ENCODE results near the gene C17orf58. TPM values are rescaled to one million over a fixed set of nuclear protein-coding genes. Genes with fewer than 3 reads are reported as not detected.

The C17orf58 gene
- total and polyA plus RNA-seq, 2 of the 8 experiments (the other 6 are each of a cell fraction or from before 2014, with no cell fraction given), result 22.6 to 24.1 TPM

DNA sequence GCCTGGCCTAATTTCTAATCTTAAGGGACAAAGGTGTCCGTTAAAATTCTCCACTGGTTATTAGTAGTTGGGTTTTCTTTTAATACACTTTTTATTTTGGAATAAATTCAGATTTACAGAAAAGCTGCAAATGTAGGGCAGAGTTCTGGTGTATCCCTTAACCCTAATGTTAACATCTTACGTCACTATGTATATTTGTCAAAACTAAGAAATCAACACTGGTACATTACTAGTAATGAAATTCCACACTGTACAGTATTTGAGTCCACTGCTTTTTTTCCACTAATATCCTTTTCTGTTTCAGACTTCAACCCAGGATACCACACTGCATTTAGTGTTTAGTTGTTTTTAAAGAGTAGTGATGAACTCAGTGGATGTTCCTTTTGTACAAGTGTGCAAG, 20.6 kb upstream of the C17orf58 start (continued):
- TF ChIP-seq, protein P1, sequence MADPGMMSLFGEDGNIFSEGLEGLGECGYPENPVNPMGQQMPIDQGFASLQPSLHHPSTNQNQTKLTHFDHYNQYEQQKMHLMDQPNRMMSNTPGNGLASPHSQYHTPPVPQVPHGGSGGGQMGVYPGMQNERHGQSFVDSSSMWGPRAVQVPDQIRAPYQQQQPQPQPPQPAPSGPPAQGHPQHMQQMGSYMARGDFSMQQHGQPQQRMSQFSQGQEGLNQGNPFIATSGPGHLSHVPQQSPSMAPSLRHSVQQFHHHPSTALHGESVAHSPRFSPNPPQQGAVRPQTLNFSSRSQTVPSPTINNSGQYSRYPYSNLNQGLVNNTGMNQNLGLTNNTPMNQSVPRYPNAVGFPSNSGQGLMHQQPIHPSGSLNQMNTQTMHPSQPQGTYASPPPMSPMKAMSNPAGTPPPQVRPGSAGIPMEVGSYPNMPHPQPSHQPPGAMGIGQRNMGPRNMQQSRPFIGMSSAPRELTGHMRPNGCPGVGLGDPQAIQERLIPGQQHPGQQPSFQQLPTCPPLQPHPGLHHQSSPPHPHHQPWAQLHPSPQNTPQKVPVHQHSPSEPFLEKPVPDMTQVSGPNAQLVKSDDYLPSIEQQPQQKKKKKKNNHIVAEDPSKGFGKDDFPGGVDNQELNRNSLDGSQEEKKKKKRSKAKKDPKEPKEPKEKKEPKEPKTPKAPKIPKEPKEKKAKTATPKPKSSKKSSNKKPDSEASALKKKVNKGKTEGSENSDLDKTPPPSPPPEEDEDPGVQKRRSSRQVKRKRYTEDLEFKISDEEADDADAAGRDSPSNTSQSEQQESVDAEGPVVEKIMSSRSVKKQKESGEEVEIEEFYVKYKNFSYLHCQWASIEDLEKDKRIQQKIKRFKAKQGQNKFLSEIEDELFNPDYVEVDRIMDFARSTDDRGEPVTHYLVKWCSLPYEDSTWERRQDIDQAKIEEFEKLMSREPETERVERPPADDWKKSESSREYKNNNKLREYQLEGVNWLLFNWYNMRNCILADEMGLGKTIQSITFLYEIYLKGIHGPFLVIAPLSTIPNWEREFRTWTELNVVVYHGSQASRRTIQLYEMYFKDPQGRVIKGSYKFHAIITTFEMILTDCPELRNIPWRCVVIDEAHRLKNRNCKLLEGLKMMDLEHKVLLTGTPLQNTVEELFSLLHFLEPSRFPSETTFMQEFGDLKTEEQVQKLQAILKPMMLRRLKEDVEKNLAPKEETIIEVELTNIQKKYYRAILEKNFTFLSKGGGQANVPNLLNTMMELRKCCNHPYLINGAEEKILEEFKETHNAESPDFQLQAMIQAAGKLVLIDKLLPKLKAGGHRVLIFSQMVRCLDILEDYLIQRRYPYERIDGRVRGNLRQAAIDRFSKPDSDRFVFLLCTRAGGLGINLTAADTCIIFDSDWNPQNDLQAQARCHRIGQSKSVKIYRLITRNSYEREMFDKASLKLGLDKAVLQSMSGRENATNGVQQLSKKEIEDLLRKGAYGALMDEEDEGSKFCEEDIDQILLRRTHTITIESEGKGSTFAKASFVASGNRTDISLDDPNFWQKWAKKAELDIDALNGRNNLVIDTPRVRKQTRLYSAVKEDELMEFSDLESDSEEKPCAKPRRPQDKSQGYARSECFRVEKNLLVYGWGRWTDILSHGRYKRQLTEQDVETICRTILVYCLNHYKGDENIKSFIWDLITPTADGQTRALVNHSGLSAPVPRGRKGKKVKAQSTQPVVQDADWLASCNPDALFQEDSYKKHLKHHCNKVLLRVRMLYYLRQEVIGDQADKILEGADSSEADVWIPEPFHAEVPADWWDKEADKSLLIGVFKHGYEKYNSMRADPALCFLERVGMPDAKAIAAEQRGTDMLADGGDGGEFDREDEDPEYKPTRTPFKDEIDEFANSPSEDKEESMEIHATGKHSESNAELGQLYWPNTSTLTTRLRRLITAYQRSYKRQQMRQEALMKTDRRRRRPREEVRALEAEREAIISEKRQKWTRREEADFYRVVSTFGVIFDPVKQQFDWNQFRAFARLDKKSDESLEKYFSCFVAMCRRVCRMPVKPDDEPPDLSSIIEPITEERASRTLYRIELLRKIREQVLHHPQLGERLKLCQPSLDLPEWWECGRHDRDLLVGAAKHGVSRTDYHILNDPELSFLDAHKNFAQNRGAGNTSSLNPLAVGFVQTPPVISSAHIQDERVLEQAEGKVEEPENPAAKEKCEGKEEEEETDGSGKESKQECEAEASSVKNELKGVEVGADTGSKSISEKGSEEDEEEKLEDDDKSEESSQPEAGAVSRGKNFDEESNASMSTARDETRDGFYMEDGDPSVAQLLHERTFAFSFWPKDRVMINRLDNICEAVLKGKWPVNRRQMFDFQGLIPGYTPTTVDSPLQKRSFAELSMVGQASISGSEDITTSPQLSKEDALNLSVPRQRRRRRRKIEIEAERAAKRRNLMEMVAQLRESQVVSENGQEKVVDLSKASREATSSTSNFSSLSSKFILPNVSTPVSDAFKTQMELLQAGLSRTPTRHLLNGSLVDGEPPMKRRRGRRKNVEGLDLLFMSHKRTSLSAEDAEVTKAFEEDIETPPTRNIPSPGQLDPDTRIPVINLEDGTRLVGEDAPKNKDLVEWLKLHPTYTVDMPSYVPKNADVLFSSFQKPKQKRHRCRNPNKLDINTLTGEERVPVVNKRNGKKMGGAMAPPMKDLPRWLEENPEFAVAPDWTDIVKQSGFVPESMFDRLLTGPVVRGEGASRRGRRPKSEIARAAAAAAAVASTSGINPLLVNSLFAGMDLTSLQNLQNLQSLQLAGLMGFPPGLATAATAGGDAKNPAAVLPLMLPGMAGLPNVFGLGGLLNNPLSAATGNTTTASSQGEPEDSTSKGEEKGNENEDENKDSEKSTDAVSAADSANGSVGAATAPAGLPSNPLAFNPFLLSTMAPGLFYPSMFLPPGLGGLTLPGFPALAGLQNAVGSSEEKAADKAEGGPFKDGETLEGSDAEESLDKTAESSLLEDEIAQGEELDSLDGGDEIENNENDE (IDR thresholded peaks at IDR 0.05; ENCODE audit: insufficient replicate concordance, low read length), result no peak
- TF ChIP-seq PHF8 (conservative IDR thresholded peaks at IDR 0.05; ENCODE audit: low read depth, low read length) (no peak), YY1 (IDR thresholded peaks at IDR 0.05; ENCODE audit: low read depth, low read length) (no peak), RFX5 (IDR thresholded peaks at IDR 0.05; ENCODE audit: borderline replicate concordance, low read depth, low read length) (no peak), CREB1 (IDR thresholded peaks at IDR 0.05) (no peak), TAF7 (optimal IDR thresholded peaks at IDR 0.05; ENCODE audit: borderline replicate concordance, low read depth, low read length) (no peak)

Data from H1 (cell line).